H1 (cell line): ENCODE data around the gene FANCF. TPM values are rescaled to one million over a fixed set of nuclear protein-coding genes. Genes with fewer than 3 reads are reported as not detected.

Experiments
- CTCF ChIA-PET: fragments of 300-600 bp; sonication (Branson Sonifier 250); formaldehyde crosslinking; loops from one replicate; lab custom pipeline; 2021; ENCODE audit not compliant: partially characterized antibody; lab: Charles Lee
- POLR2A ChIA-PET: fragments of 300-600 bp; sonication (Branson Sonifier 250); formaldehyde crosslinking; loops from one replicate; lab custom pipeline; 2021; ENCODE audit warnings: inconsistent platforms; ENCODE audit not compliant: partially characterized antibody; lab: Charles Lee
- DNase-seq, 2 experiments: peaks; one replicate each; pipeline versions ENCODE4 v3.0.0 to v3.0.0-alpha.2; 2010 to 2022; ENCODE audit warnings: low spot score in 2 of 2, low read depth in 1 of 2, mixed read lengths in 1 of 2
- FAIRE-seq: peaks from 2 replicates; lab custom pipeline; 2011; peaks lifted over from hg19 to GRCh38; lab: Jason Lieb, UNC
- H2AFZ ChIP-seq: 2 replicates; pipeline ENCODE4 v1.8.1; 2012; ENCODE audit warnings: low read length, inconsistent platforms
- H2AK5ac ChIP-seq: 2 replicates; pipeline ENCODE4 v1.6.1; 2013; ENCODE audit warnings: low read depth, low read length
- H2BK120ac ChIP-seq: replicated peaks from 2 replicates; pipeline ENCODE3; 2013; ENCODE audit warnings: low read depth, low read length, inconsistent platforms
- H2BK12ac ChIP-seq: 2 replicates; pipeline ENCODE4 v1.6.1; 2013; ENCODE audit warnings: low read depth, low read length
- H2BK15ac ChIP-seq: 2 replicates; pipeline ENCODE4 v1.6.1; 2013; ENCODE audit warnings: low read length
- H2BK20ac ChIP-seq: 2 replicates; pipeline ENCODE4 v1.6.1; 2013; ENCODE audit warnings: low read length
- H2BK5ac ChIP-seq: 2 replicates; pipeline ENCODE4 v1.6.1; 2013; ENCODE audit warnings: low read depth, low read length
- H3K14ac ChIP-seq: 2 replicates; pipeline ENCODE4 v1.6.1; 2013; ENCODE audit warnings: inconsistent platforms; ENCODE audit not compliant: insufficient read length
- H3K18ac ChIP-seq: 2 replicates; pipeline ENCODE4 v1.6.1; 2013; ENCODE audit warnings: low read length; ENCODE audit errors: extremely low read depth
- H3K23ac ChIP-seq: 2 replicates; pipeline ENCODE4 v1.6.1; 2013; ENCODE audit warnings: inconsistent platforms; ENCODE audit not compliant: insufficient read length
- H3K23me2 ChIP-seq: 2 replicates; pipeline ENCODE4 v1.6.1; 2013; ENCODE audit warnings: low read depth, low read length
- H3K27ac ChIP-seq: 2 replicates; pipeline ENCODE4 v1.6.1; 2011; ENCODE audit warnings: low read depth, low read length, inconsistent platforms
- H3K27me3 ChIP-seq, 4 experiments: replicated peaks in 1 of 4; 1 replicate in 1 of 4; 2 replicates in 3 of 4; pipeline versions ENCODE4 v1.6.1 to v1.8.1; 2011 to 2013; ENCODE audit warnings: low read length in 3 of 4, mild to moderate bottlenecking in 3 of 4, inconsistent platforms in 2 of 4, mixed read lengths in 2 of 4, moderate library complexity in 1 of 4; ENCODE audit not compliant: control insufficient read depth in 3 of 4, insufficient read depth in 3 of 4; ENCODE audit errors: extremely low read depth in 1 of 4
- H3K36me3 ChIP-seq, 4 experiments: 2 replicates each; pipeline versions ENCODE4 v1.6.1 to v1.8.1; 2011 to 2013; ENCODE audit warnings: mild to moderate bottlenecking in 4 of 4, low read length in 3 of 4, moderate library complexity in 2 of 4, control low read depth in 1 of 4, inconsistent platforms in 1 of 4; ENCODE audit not compliant: insufficient read depth in 4 of 4, control insufficient read depth in 2 of 4
- H3K4ac ChIP-seq: replicated peaks from 2 replicates; pipeline ENCODE3; 2013; ENCODE audit warnings: low read length, low read depth, mixed read lengths, inconsistent platforms; ENCODE audit not compliant: insufficient read length
- H3K4me1 ChIP-seq, 4 experiments: replicated peaks in 1 of 4; 1 replicate in 1 of 4; 2 replicates in 3 of 4; pipeline versions ENCODE4 v1.6.1 to v1.8.1; 2011 to 2013; ENCODE audit warnings: low read length in 3 of 4, inconsistent platforms in 2 of 4, mixed read lengths in 1 of 4; ENCODE audit not compliant: insufficient read depth in 4 of 4, control insufficient read depth in 3 of 4
- H3K4me2 ChIP-seq, 2 experiments: 2 replicates each; pipeline versions ENCODE4 v1.6.1 to v1.8.1; 2011 to 2013; ENCODE audit warnings: low read depth in 2 of 2, low read length in 2 of 2, control low read depth in 1 of 2, inconsistent platforms in 1 of 2, mild to moderate bottlenecking in 1 of 2; ENCODE audit not compliant: insufficient read depth in 1 of 2
- H3K4me3 ChIP-seq, 4 experiments: fragments of 200-600, 300-600 bp in 1 of 4; sonication (generic), shearing (Covaris generic), sonication (Bioruptor Twin) in 1 of 4; 2 replicates each; pipeline versions ENCODE4 v1.5.1 to v1.8.1; 2011 to 2016; ENCODE audit warnings: low read length in 4 of 4, low read depth in 3 of 4, control low read depth in 2 of 4, inconsistent platforms in 2 of 4, mild to moderate bottlenecking in 2 of 4, mixed read lengths in 1 of 4, moderate library complexity in 1 of 4; ENCODE audit not compliant: insufficient read depth in 2 of 4; ENCODE audit errors: extremely low read depth in 1 of 4
- H3K56ac ChIP-seq: replicated peaks from 2 replicates; pipeline ENCODE3; 2013; ENCODE audit warnings: low read depth, mild to moderate bottlenecking, mixed read lengths, low read length, inconsistent platforms; ENCODE audit not compliant: insufficient read length
- H3K79me1 ChIP-seq: 2 replicates; pipeline ENCODE4 v1.6.1; 2013; ENCODE audit warnings: low read depth, low read length, control low read depth
- H3K79me2 ChIP-seq, 2 experiments: 2 replicates each; pipeline versions ENCODE4 v1.6.1 to v1.8.1; 2012 to 2013; ENCODE audit warnings: low read length in 2 of 2, mild to moderate bottlenecking in 2 of 2, inconsistent platforms in 1 of 2; ENCODE audit not compliant: insufficient read depth in 2 of 2, control insufficient read depth in 1 of 2
- H3K9ac ChIP-seq, 4 experiments: replicated peaks in 1 of 4; 1 replicate in 1 of 4; 2 replicates in 3 of 4; pipeline versions ENCODE4 v1.6.1 to v1.8.1; 2011 to 2013; ENCODE audit warnings: low read depth in 3 of 4, low read length in 3 of 4, control low read depth in 2 of 4, mild to moderate bottlenecking in 2 of 4, moderate library complexity in 2 of 4, inconsistent platforms in 1 of 4; ENCODE audit errors: extremely low read depth in 1 of 4
- H3K9me3 ChIP-seq, 2 experiments: 2 replicates each; pipeline versions ENCODE4 v1.6.1 to v1.8.1; 2012 to 2013; ENCODE audit warnings: mild to moderate bottlenecking in 2 of 2, moderate library complexity in 2 of 2, control low read depth in 1 of 2, inconsistent platforms in 1 of 2, low read depth in 1 of 2, low read length in 1 of 2, mixed read lengths in 1 of 2; ENCODE audit not compliant: insufficient read depth in 2 of 2
- H4K20me1 ChIP-seq, 2 experiments: replicated peaks in 1 of 2; 2 replicates each; pipeline versions ENCODE3 to v1.8.1; 2011 to 2013; ENCODE audit warnings: inconsistent platforms in 2 of 2, low read length in 2 of 2, mild to moderate bottlenecking in 1 of 2; ENCODE audit not compliant: insufficient read depth in 2 of 2, control insufficient read depth in 1 of 2
- H4K5ac ChIP-seq: 2 replicates; pipeline ENCODE4 v1.6.1; 2013; ENCODE audit warnings: low read length, low read depth, mixed read lengths, inconsistent platforms; ENCODE audit not compliant: insufficient read length
- H4K8ac ChIP-seq: 2 replicates; pipeline ENCODE4 v1.8.0; 2013; ENCODE audit warnings: mild to moderate bottlenecking, moderate library complexity, low read length, inconsistent platforms; ENCODE audit not compliant: insufficient read depth; ENCODE audit errors: extremely low read depth
- H4K91ac ChIP-seq: replicated peaks from 2 replicates; pipeline ENCODE3; 2013; ENCODE audit warnings: low read length, mixed read lengths, inconsistent platforms; ENCODE audit not compliant: insufficient read length
- HDAC2 ChIP-seq, 2 experiments: fragments of 300-600 bp in 1 of 2; sonication (generic) in 1 of 2; IDR thresholded peaks; 2 replicates each; pipeline ENCODE4 v1.6.1; 2011 to 2012; ENCODE audit warnings: low read depth in 2 of 2, low read length in 2 of 2, mild to moderate bottlenecking in 2 of 2, moderate library complexity in 2 of 2, borderline replicate concordance in 1 of 2, inconsistent platforms in 1 of 2
- HDAC6 ChIP-seq: IDR thresholded peaks from one replicate; pipeline ENCODE4 v1.7.1; 2012; ENCODE audit warnings: low read depth, mild to moderate bottlenecking, inconsistent platforms, low read length, moderate library complexity
- JUN ChIP-seq: IDR thresholded peaks from 2 replicates; pipeline ENCODE4 v1.6.1; 2011; ENCODE audit warnings: low read depth, mild to moderate bottlenecking, improper control_type of control experiment, low read length
- KDM4A ChIP-seq: IDR thresholded peaks from one replicate; pipeline ENCODE4 v1.7.1; 2012; ENCODE audit warnings: low read depth, mild to moderate bottlenecking, moderate library complexity, low read length, inconsistent platforms; ENCODE audit not compliant: severe bottlenecking
- KDM5A ChIP-seq: fragments of 200-600 bp; IDR thresholded peaks from 2 replicates; pipeline ENCODE4 v1.7.1; 2012; ENCODE audit warnings: mild to moderate bottlenecking, low read length, inconsistent platforms, mixed read lengths
- POU5F1 ChIP-seq: IDR thresholded peaks from 2 replicates; pipeline ENCODE4 v1.6.1; 2011; ENCODE audit warnings: low read depth, mild to moderate bottlenecking, low read length, moderate library complexity
- RBBP5 ChIP-seq: IDR thresholded peaks from 2 replicates; pipeline ENCODE4 v1.7.1; 2012; ENCODE audit warnings: low read depth, mild to moderate bottlenecking, inconsistent platforms, low read length, moderate library complexity, borderline replicate concordance
- TCF12 ChIP-seq: IDR thresholded peaks from 2 replicates; pipeline ENCODE4 v1.6.1; 2011; ENCODE audit warnings: low read depth, mild to moderate bottlenecking, low read length
- WGBS, 2 experiments: shearing (Covaris generic) in 1 of 2; methylation state at CpG; one replicate each; pipeline versions ENCODE4 v1.1.6 to v1.1.7; 2013 to 2015; ENCODE audit warnings: low lambda C conversion rate in 2 of 2, mixed read lengths in 2 of 2, inconsistent platforms in 1 of 2, low coverage in 1 of 2, missing lambda C conversion rate in 1 of 2; ENCODE audit not compliant: insufficient replicate concordance in 2 of 2, insufficient coverage in 1 of 2, insufficient read length in 1 of 2; ENCODE audit errors: extremely low coverage in 1 of 2, missing lambda C conversion rate in 1 of 2; 5-methylcytosine and 5-hydroxymethylcytosine counted together
- polyA plus RNA-seq, 7 experiments: library from polyadenylated mRNA; depleted of rRNA in 3 of 7; stranded (reverse) in 5 of 7; unstranded in 2 of 7; fragments of >200 nt in 5 of 7; fragments of 200-250 nt in 2 of 7; gene quantifications; 1 replicate in 5 of 7; 2 replicates in 1 of 7; 4 replicates in 1 of 7; pipeline versions ENCODE4 v1.2.1 to v1.2.3, GENCODE V29; 2011 to 2013; ENCODE audit warnings: missing spikeins in 2 of 7, mixed read lengths in 2 of 7
- total RNA-seq: library from RNA; stranded (reverse); fragmentation: NEBNext Ultra II Directional; extraction: Animal tissue kit (Norgen Biotek cat#: 25700); gene quantifications from 2 replicates; pipeline ENCODE4 v1.2.1, GENCODE V29; 2021

Gene FANCF
- total and polyA plus RNA-seq, 2 of the 8 experiments (the other 6 are each of a cell fraction or from before 2014, with no cell fraction given), result 10.0 to 29.4 TPM

- Histone ChIP-seq H4K91ac (no peak overlapping the region), H3K4me3 (no peak overlapping the region), H4K8ac (no peak overlapping the region), H4K20me1 (no peaks in the 10 kb centered on the region), H3K9ac (no peak overlapping the region), H3K9me3 (no peaks in the 10 kb centered on the region), H2AK5ac (no peak overlapping the region), H3K4me2 (no peak overlapping the region), H3K23me2 (no peaks in the 10 kb centered on the region), H2BK20ac (no peak overlapping the region), H2BK12ac (no peak overlapping the region), H2BK120ac (no peak overlapping the region), H3K4ac (no peak overlapping the region), H3K79me1 (no peaks in the 10 kb centered on the region), H3K27ac (no peak overlapping the region), H3K56ac (no peak overlapping the region), H3K14ac (no peak overlapping the region), H3K23ac (no peak overlapping the region), H3K36me3 (no peaks in the 10 kb centered on the region), H3K79me2 (no peaks in the 10 kb centered on the region), H2BK5ac (no peak overlapping the region), H2AFZ (no peak overlapping the region), H3K4me1 (no peaks in the 10 kb centered on the region), H3K18ac (no peak overlapping the region), H4K5ac (no peak overlapping the region), H2BK15ac (no peak overlapping the region), H3K27me3 (no peaks in the 10 kb centered on the region)
- DNase-seq, result no peak
- FAIRE-seq, result no peak
- WGBS, 2 experiments, result 91% methylated on average over 1 of the region's 1 CpG; no CpG with 5 or more reads in 1 of the 2 experiments
- CTCF ChIA-PET, result interaction anchor here (0.6 to 1.1 kb wide), 4 partner anchors 13 to 726 kb away, joined by 3 to 4 read pairs (median 4); no protein-coding TSS in a partner anchor
- POLR2A ChIA-PET, result no interaction called here
- no peak for TF ChIP-seq HDAC6
- no peak for TF ChIP-seq HDAC2 (IDR thresholded peaks at IDR 0.05; ENCODE audit: borderline replicate concordance in 1 of 2, low read depth in 2 of 2, low read length in 2 of 2)
- TF ChIP-seq KDM4A, result no peak
- TF ChIP-seq POU5F1, result no peak
- TF ChIP-seq RBBP5, result no peak
- no peak for TF ChIP-seq KDM5A
- TF ChIP-seq TCF12, result no peak
- TF ChIP-seq JUN, result no peak
These were observed 21.7 kb downstream of the FANCF start for GRCh38 chr11:22603933-22604332.
